Measurements from ENCODE around the gene NFASC. TPM values are rescaled to one million over a fixed set of nuclear protein-coding genes. Genes with fewer than 3 reads are reported as not detected.

The NFASC gene
- total and polyA plus RNA-seq, 2 donors from 2014 or later, result 23.2 to 29.9 TPM

- Histone ChIP-seq H3K36me3 (ENCODE audit: control insufficient read depth in 2 of 3, insufficient read depth in 3 of 3, low read length in 3 of 3) (no peaks in the 10 kb centered on the region), H3K4me3 (ENCODE audit: low read length in 3 of 3) (no peak overlapping the region), H3K27me3 (ENCODE audit: control insufficient read depth, insufficient read depth, low read length) (no peaks in the 10 kb centered on the region), H3K9me3 (ENCODE audit: control insufficient read depth in 2 of 3, insufficient read depth in 1 of 3, low read length in 3 of 3) (peaks cover 0 to 3% (median 0%) of the 10 kb centered on the region in 3 donors), H3K9ac (ENCODE audit: low read length in 3 of 3) (no peak overlapping the region), H3K27ac (ENCODE audit: low read depth in 2 of 2, low read length in 2 of 2) (no peak overlapping the region), H3K4me1 (ENCODE audit: control insufficient read depth in 2 of 3, insufficient read depth in 2 of 3, low read depth in 1 of 3, low read length in 3 of 3) (peaks cover 0 to under 1% (median 0%) of the 10 kb centered on the region in 3 donors)
- TF ChIP-seq, protein P1, sequence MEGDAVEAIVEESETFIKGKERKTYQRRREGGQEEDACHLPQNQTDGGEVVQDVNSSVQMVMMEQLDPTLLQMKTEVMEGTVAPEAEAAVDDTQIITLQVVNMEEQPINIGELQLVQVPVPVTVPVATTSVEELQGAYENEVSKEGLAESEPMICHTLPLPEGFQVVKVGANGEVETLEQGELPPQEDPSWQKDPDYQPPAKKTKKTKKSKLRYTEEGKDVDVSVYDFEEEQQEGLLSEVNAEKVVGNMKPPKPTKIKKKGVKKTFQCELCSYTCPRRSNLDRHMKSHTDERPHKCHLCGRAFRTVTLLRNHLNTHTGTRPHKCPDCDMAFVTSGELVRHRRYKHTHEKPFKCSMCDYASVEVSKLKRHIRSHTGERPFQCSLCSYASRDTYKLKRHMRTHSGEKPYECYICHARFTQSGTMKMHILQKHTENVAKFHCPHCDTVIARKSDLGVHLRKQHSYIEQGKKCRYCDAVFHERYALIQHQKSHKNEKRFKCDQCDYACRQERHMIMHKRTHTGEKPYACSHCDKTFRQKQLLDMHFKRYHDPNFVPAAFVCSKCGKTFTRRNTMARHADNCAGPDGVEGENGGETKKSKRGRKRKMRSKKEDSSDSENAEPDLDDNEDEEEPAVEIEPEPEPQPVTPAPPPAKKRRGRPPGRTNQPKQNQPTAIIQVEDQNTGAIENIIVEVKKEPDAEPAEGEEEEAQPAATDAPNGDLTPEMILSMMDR (IDR thresholded peaks at IDR 0.05; ENCODE audit: borderline replicate concordance, extremely low read depth, insufficient read depth), result no peak
- peak in 2 of 5 donors; percentile 28 to 32 for DNase-seq
- FAIRE-seq, result no peak
- intact Hi-C loops (cut with DNase I), result no loop called here
Observed at GRCh38 chr1:204915861-204916495, 45.3 kb downstream of the NFASC start.

DNA sequence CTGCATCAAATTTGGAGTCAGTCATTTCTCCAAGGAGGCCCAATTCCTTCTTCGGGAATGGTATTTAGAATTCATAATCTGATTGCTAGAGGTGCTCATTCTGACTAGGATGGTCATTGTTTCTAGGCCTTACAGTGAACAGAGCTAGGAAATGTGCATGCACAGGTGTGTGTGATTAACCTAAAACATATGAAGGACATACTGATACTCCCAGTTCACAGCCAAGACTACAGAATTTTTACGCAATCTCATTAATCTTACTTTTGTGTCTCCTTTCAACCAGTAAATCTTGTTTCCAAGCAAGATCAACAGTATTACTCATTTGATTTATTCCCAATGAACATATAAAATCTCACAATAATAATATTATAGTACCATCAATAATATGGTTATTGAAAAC is 47.1 kb downstream of the NFASC start:
- Histone ChIP-seq H3K9me3 (ENCODE audit: control insufficient read depth in 2 of 3, insufficient read depth in 1 of 3, low read length in 3 of 3) (peaks cover 0 to 3% (median 0%) of the 10 kb centered on the region in 3 donors), H3K4me1 (ENCODE audit: control insufficient read depth in 2 of 3, insufficient read depth in 2 of 3, low read depth in 1 of 3, low read length in 3 of 3) (peaks cover 0 to 3% (median 0%) of the 10 kb centered on the region in 3 donors), H3K27ac (ENCODE audit: low read depth in 2 of 2, low read length in 2 of 2) (no peak overlapping the region), H3K36me3 (ENCODE audit: control insufficient read depth in 2 of 3, insufficient read depth in 3 of 3, low read length in 3 of 3) (no peaks in the 10 kb centered on the region), H3K27me3 (ENCODE audit: control insufficient read depth, insufficient read depth, low read length) (no peaks in the 10 kb centered on the region), H3K9ac (ENCODE audit: low read length in 3 of 3) (no peak overlapping the region), H3K4me3 (ENCODE audit: low read length in 3 of 3) (no peak overlapping the region)
- DNase-seq (no peak), FAIRE-seq (no peak)
- intact Hi-C loops (cut with DNase I), result no loop called here
- TF ChIP-seq, protein P1 (IDR thresholded peaks at IDR 0.05; ENCODE audit: borderline replicate concordance, extremely low read depth, insufficient read depth), result no peak

- DNase-seq (no peak), FAIRE-seq (no peak)
- Histone ChIP-seq H3K4me1 (ENCODE audit: control insufficient read depth in 2 of 3, insufficient read depth in 2 of 3, low read depth in 1 of 3, low read length in 3 of 3) (peaks cover 0 to 6% (median 0%) of the 10 kb centered on the region in 3 donors), H3K4me3 (ENCODE audit: low read length in 3 of 3) (no peak overlapping the region), H3K9me3 (ENCODE audit: control insufficient read depth in 2 of 3, insufficient read depth in 1 of 3, low read length in 3 of 3) (no peaks in the 10 kb centered on the region), H3K9ac (ENCODE audit: low read length in 3 of 3) (no peak overlapping the region), H3K27ac (ENCODE audit: low read depth in 2 of 2, low read length in 2 of 2) (no peak overlapping the region), H3K36me3 (ENCODE audit: control insufficient read depth in 2 of 3, insufficient read depth in 3 of 3, low read length in 3 of 3) (no peaks in the 10 kb centered on the region), H3K27me3 (ENCODE audit: control insufficient read depth, insufficient read depth, low read length) (no peaks in the 10 kb centered on the region)
- intact Hi-C loops (cut with DNase I), result no loop called here
- TF ChIP-seq, protein P1 (IDR thresholded peaks at IDR 0.05; ENCODE audit: borderline replicate concordance, extremely low read depth, insufficient read depth), result no peak
Observed at GRCh38 chr1:204920511-204920910, 49.8 kb downstream of the NFASC start.

Measured in kidney (tissue), 14 donors.